K562 (cell line): ENCODE results near the gene ATF3. TPM values are rescaled to one million over a fixed set of nuclear protein-coding genes. Genes with fewer than 3 reads are reported as not detected.

Experiments used
- ATAC-seq: fragments of 200-7000 bp; cut with Tn5 transposase; 3 replicates; pipeline ENCODE4 v1.9.1; 2020; ENCODE audit warnings: moderate library complexity
- BruUV-seq: library from RNA; stranded (reverse); fragments of 400-500 nt; replicated peaks from 2 replicates; lab custom pipeline; 2021; lab: Mats Ljungman, UMichigan
- CTCF ChIA-PET: fragments of 300-600 bp; formaldehyde crosslinking; extraction: SDS; loops from one replicate; lab custom pipeline; 2021; ENCODE audit warnings: low intra/inter-chr PET ratio; lab: Yijun Ruan, JAX
- POLR2A ChIA-PET: fragments of 300-600, 350-650 bp; sonication (Branson Sonifier 250); formaldehyde crosslinking; extraction: SDS; loops from one replicate; lab custom pipeline; 2021; ENCODE audit warnings: antibody characterized with exemption, inconsistent platforms; lab: Yijun Ruan, JAX
- DNase-seq, 4 experiments: peaks; one replicate each; pipeline versions ENCODE4 v3.0.0 to v3.0.0-alpha.2; 2011 to 2018; ENCODE audit warnings: low spot score in 3 of 4, mixed read lengths in 3 of 4; ENCODE audit errors: extremely low read depth in 1 of 4
- FAIRE-seq: peaks from 2 replicates; lab custom pipeline; 2011; peaks lifted over from hg19 to GRCh38; lab: Jason Lieb, UNC
- H2AFZ ChIP-seq: 2 replicates; pipeline ENCODE4 v1.6.0; 2011; ENCODE audit warnings: low read depth, low read length, control low read depth, inconsistent platforms
- H3K27ac ChIP-seq: fragments of 200-600 bp; 3 replicates; pipeline ENCODE4 v1.8.0; 2011; ENCODE audit warnings: low read depth, mild to moderate bottlenecking, control low read depth, inconsistent platforms, low read length, moderate library complexity, mixed read lengths; ENCODE audit errors: extremely low read depth
- H3K27me3 ChIP-seq, 2 experiments: fragments of 300-600 bp in 1 of 2; 2 replicates in 1 of 2; 3 replicates in 1 of 2; pipeline versions ENCODE4 v1.6.0 to v1.8.0; 2011; ENCODE audit warnings: inconsistent platforms in 2 of 2, low read length in 2 of 2, mild to moderate bottlenecking in 1 of 2, mixed read lengths in 1 of 2, moderate library complexity in 1 of 2; ENCODE audit not compliant: control insufficient read depth in 2 of 2, insufficient read depth in 2 of 2
- H3K36me3 ChIP-seq: fragments of 300-600 bp; 3 replicates; pipeline ENCODE4 v1.8.0; 2011; ENCODE audit warnings: mild to moderate bottlenecking, low read length, inconsistent platforms; ENCODE audit not compliant: control insufficient read depth, insufficient read depth
- H3K4me1 ChIP-seq, 2 experiments: fragments of 200-600 bp in 1 of 2; replicated peaks in 1 of 2; 2 replicates in 1 of 2; 3 replicates in 1 of 2; pipeline versions ENCODE4 v1.5.1 to v1.8.0; 2011; ENCODE audit warnings: inconsistent platforms in 2 of 2, low read length in 2 of 2, mild to moderate bottlenecking in 1 of 2, mixed read lengths in 1 of 2, moderate library complexity in 1 of 2; ENCODE audit not compliant: control insufficient read depth in 2 of 2, insufficient read depth in 2 of 2
- H3K4me2 ChIP-seq: 2 replicates; pipeline ENCODE4 v1.6.1; 2011; ENCODE audit warnings: low read length, control low read depth, inconsistent platforms, mixed read lengths; ENCODE audit not compliant: insufficient read depth
- H3K4me3 ChIP-seq: fragments of 200-600 bp; sonication (generic), shearing (Covaris generic); 2 replicates; pipeline ENCODE4 v1.5.1; 2016; ENCODE audit warnings: control low read depth, inconsistent platforms
- H3K79me2 ChIP-seq: fragments of 200-600 bp; 3 replicates; pipeline ENCODE4 v1.8.0; 2011; ENCODE audit warnings: low read length, inconsistent platforms; ENCODE audit not compliant: control insufficient read depth, insufficient read depth
- H3K9ac ChIP-seq, 2 experiments: 2 replicates each; pipeline versions ENCODE4 v1.6.0 to v1.6.1; 2011; ENCODE audit warnings: low read depth in 2 of 2, low read length in 2 of 2, control low read depth in 1 of 2, inconsistent platforms in 1 of 2, mild to moderate bottlenecking in 1 of 2, mixed read lengths in 1 of 2; ENCODE audit not compliant: insufficient read depth in 1 of 2
- H3K9me1 ChIP-seq: one replicate; pipeline ENCODE4 v1.6.0; 2011; ENCODE audit warnings: inconsistent platforms, mild to moderate bottlenecking, low read length, moderate library complexity; ENCODE audit not compliant: control insufficient read depth, insufficient read depth
- H3K9me3 ChIP-seq: replicated peaks from 2 replicates; pipeline ENCODE4 v1.5.1; 2011; ENCODE audit warnings: low read depth, low read length, inconsistent platforms; ENCODE audit not compliant: control insufficient read depth, insufficient read depth
- H4K20me1 ChIP-seq: replicated peaks from 2 replicates; pipeline ENCODE4 v1.6.1; 2011; ENCODE audit warnings: low read length, inconsistent platforms, mixed read lengths; ENCODE audit not compliant: control insufficient read depth, insufficient read depth
- ELF2 ChIP-seq: fragments of 250-450 bp; sonication (Bioruptor Pico); IDR thresholded peaks from 2 replicates; pipeline ENCODE4 v1.5.0; 2021; ENCODE audit warnings: mild to moderate bottlenecking
- ELF4 ChIP-seq: fragments of 450-650 bp; formaldehyde crosslinking; IDR thresholded peaks from 2 replicates; pipeline ENCODE4 v1.4.0; 2022; ENCODE audit warnings: missing genetic modification characterization
- FOXM1 ChIP-seq, 2 experiments: fragments of 450-650 bp in 1 of 2; sonication (generic) in 1 of 2; formaldehyde crosslinking in 1 of 2; IDR thresholded peaks; 2 replicates each; pipeline versions ENCODE4 v1.6.1 to v1.9.0; 2017 to 2022; ENCODE audit warnings: low read depth in 2 of 2, mild to moderate bottlenecking in 2 of 2, missing genetic modification reagents in 1 of 2, moderate library complexity in 1 of 2
- HMG20B ChIP-seq: fragments of 250-450 bp; sonication (Bioruptor Pico); IDR thresholded peaks from 2 replicates; pipeline ENCODE4 v1.5.0; 2021; ENCODE audit warnings: mild to moderate bottlenecking
- KLF13 ChIP-seq: fragments of 450-650 bp; IDR thresholded peaks from 2 replicates; pipeline ENCODE4 v1.6.1; 2016; ENCODE audit warnings: missing genetic modification characterization, low read depth, mild to moderate bottlenecking, missing compliant biosample characterization, moderate library complexity, borderline replicate concordance
- LARP7 ChIP-seq: fragments of 450-650 bp; IDR thresholded peaks from 2 replicates; pipeline ENCODE4 v1.6.1; 2016
- POLR3A ChIP-seq: IDR thresholded peaks from 2 replicates; pipeline ENCODE4 v1.6.1; 2011; ENCODE audit warnings: borderline replicate concordance, mild to moderate bottlenecking, moderate library complexity; ENCODE audit not compliant: insufficient read length, insufficient read depth; ENCODE audit errors: extremely low read depth
- RBBP5 ChIP-seq: fragments of 200-600 bp; sonication (generic); IDR thresholded peaks from 2 replicates; pipeline ENCODE4 v1.6.1; 2012; ENCODE audit warnings: borderline replicate concordance, mild to moderate bottlenecking, low read length, control low read depth, inconsistent platforms; ENCODE audit not compliant: insufficient read depth, poor library complexity, severe bottlenecking
- TFAM ChIP-seq: fragments of 250-450 bp; sonication (Bioruptor Pico); conservative IDR thresholded peaks from 2 replicates; pipeline ENCODE4 v1.5.0; 2021; ENCODE audit warnings: mild to moderate bottlenecking, moderate library complexity
- TSC22D4 ChIP-seq: fragments of 450-650 bp; IDR thresholded peaks from 2 replicates; pipeline ENCODE4 v1.6.1; 2016; ENCODE audit warnings: missing genetic modification characterization, missing biosample characterization, control low read depth
- ZNF184 ChIP-seq: sonication (generic); formaldehyde crosslinking; IDR thresholded peaks from 2 replicates; pipeline ENCODE4 v1.5.0; 2020; ENCODE audit warnings: missing genetic modification reagents
- WGBS: fragments of 100-300 bp; shearing (Covaris generic); methylation state at CpG from one replicate; pipeline ENCODE4 v1.1.6; 2016; ENCODE audit warnings: low coverage, mixed read lengths; ENCODE audit not compliant: insufficient coverage; ENCODE audit errors: missing lambda C conversion rate; 5-methylcytosine and 5-hydroxymethylcytosine counted together
- in situ Hi-C: fragments of 300-500 bp; cut with MboI; formaldehyde crosslinking; loops from 4 replicates; pipeline ENCODE4 v1.15.0; 2018; ENCODE audit warnings: inconsistent platforms, mixed read lengths
- intact Hi-C: fragments of 100-400 bp; cut with micrococcal nuclease; formaldehyde crosslinking; loops from 2 replicates; pipeline ENCODE4 v1.14.2; 2022
- polyA plus RNA-seq, 8 experiments: library from polyadenylated mRNA; depleted of rRNA in 4 of 8; stranded (reverse) in 5 of 8; unstranded in 3 of 8; fragments of >200 nt; fragmentation: Nextera tagmentation in 2 of 8; fragmentation: Illumina TruSeq in 1 of 8; extraction: Ambion mirVana in 2 of 8; extraction: Trizol in 1 of 8; gene quantifications; 2 replicates each; pipeline versions ENCODE4 v1.2.1 to v1.2.3, GENCODE V29; 2011 to 2014; ENCODE audit warnings: inconsistent platforms in 1 of 8, missing spikeins in 1 of 8
- total RNA-seq, 7 experiments: library from RNA; depleted of rRNA in 6 of 7; stranded (reverse); fragments of >200 nt in 6 of 7; fragmentation: Illumina TruSeq in 2 of 7; extraction: Trizol in 2 of 7; gene quantifications; 2 replicates each; pipeline versions ENCODE4 v1.2.1 to v1.2.3, GENCODE V29; 2011 to 2021; ENCODE audit warnings: low replicate concordance in 1 of 7
- TF ChIP-seq, protein P1 (sequence below): fragments of 450-650 bp; IDR thresholded peaks from 2 replicates; pipeline ENCODE4 v1.6.1; 2017; ENCODE audit warnings: antibody characterized with exemption
- TF ChIP-seq, protein P2 (sequence below): fragments of 450-650 bp; formaldehyde crosslinking; IDR thresholded peaks from 2 replicates; pipeline ENCODE4 v1.4.0; 2020; ENCODE audit warnings: mild to moderate bottlenecking, moderate library complexity
- TF ChIP-seq, protein P3 (sequence below): fragments of 250-450 bp; sonication (Bioruptor Pico); IDR thresholded peaks from 2 replicates; pipeline ENCODE4 v1.5.0; 2021

ATF3 gene
- total and polyA plus RNA-seq, 9 of the 15 experiments (the other 6 are each of a cell fraction or from before 2014, with no cell fraction given): 3.5 to 28.2 (median 19.8) TPM

DNA sequence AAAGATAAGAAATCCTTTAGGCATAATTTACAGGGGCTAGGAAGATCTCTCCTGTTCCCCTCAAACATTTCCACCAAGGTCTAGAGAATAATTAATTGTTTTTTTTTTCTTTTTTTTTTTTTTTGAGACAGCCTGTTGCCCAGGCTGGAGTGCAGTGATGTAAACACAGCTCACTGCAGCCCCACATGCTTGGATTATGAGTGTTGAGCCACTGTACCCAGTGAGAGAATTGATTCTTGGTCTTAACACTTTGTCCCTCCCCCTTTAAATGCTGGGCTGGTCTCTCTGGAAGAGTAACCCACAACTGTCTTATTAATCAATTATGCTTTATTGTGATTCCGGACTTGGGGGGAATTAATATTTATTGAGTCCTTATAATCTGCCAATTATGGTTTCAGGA is 33.4 kb downstream of the ATF3 start:
- Histone ChIP-seq H3K9me3 (no peaks in the 10 kb centered on the region), H2AFZ (no peak overlapping the region), H3K4me1 (peaks cover 2 to 9% of the 10 kb centered on the region in 2 experiments; a peak in 4 of 5 replicates), H3K36me3 (no peaks in the 10 kb centered on the region), H3K4me3 (no peak overlapping the region), H3K27ac (no peak overlapping the region), H3K27me3 (peaks cover 22 to 58% of the 10 kb centered on the region in 2 experiments), H3K9ac (no peak overlapping the region), H4K20me1 (0 out of 2 replicates have a peak, but pooled peaks cover 7% of the 10 kb centered on the region), H3K9me1 (no peaks in the 10 kb centered on the region), H3K79me2 (no peaks in the 10 kb centered on the region), H3K4me2 (no peak overlapping the region)
- 0% methylated on average over 1 of the region's 1 CpG for WGBS
- TF ChIP-seq, protein P1, sequence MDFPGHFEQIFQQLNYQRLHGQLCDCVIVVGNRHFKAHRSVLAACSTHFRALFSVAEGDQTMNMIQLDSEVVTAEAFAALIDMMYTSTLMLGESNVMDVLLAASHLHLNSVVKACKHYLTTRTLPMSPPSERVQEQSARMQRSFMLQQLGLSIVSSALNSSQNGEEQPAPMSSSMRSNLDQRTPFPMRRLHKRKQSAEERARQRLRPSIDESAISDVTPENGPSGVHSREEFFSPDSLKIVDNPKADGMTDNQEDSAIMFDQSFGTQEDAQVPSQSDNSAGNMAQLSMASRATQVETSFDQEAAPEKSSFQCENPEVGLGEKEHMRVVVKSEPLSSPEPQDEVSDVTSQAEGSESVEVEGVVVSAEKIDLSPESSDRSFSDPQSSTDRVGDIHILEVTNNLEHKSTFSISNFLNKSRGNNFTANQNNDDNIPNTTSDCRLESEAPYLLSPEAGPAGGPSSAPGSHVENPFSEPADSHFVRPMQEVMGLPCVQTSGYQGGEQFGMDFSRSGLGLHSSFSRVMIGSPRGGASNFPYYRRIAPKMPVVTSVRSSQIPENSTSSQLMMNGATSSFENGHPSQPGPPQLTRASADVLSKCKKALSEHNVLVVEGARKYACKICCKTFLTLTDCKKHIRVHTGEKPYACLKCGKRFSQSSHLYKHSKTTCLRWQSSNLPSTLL: no peak
- TF ChIP-seq, protein P2, sequence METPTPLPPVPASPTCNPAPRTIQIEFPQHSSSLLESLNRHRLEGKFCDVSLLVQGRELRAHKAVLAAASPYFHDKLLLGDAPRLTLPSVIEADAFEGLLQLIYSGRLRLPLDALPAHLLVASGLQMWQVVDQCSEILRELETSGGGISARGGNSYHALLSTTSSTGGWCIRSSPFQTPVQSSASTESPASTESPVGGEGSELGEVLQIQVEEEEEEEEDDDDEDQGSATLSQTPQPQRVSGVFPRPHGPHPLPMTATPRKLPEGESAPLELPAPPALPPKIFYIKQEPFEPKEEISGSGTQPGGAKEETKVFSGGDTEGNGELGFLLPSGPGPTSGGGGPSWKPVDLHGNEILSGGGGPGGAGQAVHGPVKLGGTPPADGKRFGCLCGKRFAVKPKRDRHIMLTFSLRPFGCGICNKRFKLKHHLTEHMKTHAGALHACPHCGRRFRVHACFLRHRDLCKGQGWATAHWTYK (CRISPR knock-in tag): no peak
- TF ChIP-seq ELF2 (CRISPR knock-in tag): no peak
- TF ChIP-seq TSC22D4 (tag): no peak
- TF ChIP-seq TFAM (CRISPR knock-in tag): no peak
- no peak for TF ChIP-seq ELF4 (CRISPR knock-in tag)
- no peak for TF ChIP-seq HMG20B
- no peak for TF ChIP-seq KLF13 (tag)
- no peak for TF ChIP-seq RBBP5
- TF ChIP-seq ZNF184: no peak
- no peak for TF ChIP-seq LARP7
- TF ChIP-seq, protein P3, sequence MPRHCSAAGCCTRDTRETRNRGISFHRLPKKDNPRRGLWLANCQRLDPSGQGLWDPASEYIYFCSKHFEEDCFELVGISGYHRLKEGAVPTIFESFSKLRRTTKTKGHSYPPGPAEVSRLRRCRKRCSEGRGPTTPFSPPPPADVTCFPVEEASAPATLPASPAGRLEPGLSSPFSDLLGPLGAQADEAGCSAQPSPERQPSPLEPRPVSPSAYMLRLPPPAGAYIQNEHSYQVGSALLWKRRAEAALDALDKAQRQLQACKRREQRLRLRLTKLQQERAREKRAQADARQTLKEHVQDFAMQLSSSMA (CRISPR knock-in tag): no peak
- TF ChIP-seq POLR3A: no peak
- no peak for TF ChIP-seq FOXM1 (IDR thresholded peaks at IDR 0.05; ENCODE audit: low read depth)
- no peak for TF ChIP-seq FOXM1 (CRISPR knock-in tag; IDR thresholded peaks at IDR 0.05; ENCODE audit: low read depth)
- CTCF ChIA-PET: no interaction called here
- in situ Hi-C loops (no loop called here), intact Hi-C loops (no loop called here)
- POLR2A ChIA-PET: interaction anchor here (0.8 to 2.3 kb wide), 3 partner anchors 23 to 34 kb away, joined by 4 to 7 read pairs (median 4); partner anchors contain the start of gene ATF3
- FAIRE-seq: no peak
- no peak for DNase-seq
- ATAC-seq: no peak
- BruUV-seq: no TSS peak
